HTERT RPE-1 (cell line): ENCODE data around the gene SLC16A13.
"Not testable (repeated sequence)": the region's sequence is repeated elsewhere in the genome, so short reads cannot be mapped to it uniquely, and the experiment has no call there.

Source experiments
- in situ Hi-C: fragments of 300-500 bp; cut with MboI; formaldehyde crosslinking; loops from 4 replicates; pipeline ENCODE4 v1.14.3; 2020; ENCODE audit warnings: low sequenced_read_pairs

SLC16A13 gene

DNA sequence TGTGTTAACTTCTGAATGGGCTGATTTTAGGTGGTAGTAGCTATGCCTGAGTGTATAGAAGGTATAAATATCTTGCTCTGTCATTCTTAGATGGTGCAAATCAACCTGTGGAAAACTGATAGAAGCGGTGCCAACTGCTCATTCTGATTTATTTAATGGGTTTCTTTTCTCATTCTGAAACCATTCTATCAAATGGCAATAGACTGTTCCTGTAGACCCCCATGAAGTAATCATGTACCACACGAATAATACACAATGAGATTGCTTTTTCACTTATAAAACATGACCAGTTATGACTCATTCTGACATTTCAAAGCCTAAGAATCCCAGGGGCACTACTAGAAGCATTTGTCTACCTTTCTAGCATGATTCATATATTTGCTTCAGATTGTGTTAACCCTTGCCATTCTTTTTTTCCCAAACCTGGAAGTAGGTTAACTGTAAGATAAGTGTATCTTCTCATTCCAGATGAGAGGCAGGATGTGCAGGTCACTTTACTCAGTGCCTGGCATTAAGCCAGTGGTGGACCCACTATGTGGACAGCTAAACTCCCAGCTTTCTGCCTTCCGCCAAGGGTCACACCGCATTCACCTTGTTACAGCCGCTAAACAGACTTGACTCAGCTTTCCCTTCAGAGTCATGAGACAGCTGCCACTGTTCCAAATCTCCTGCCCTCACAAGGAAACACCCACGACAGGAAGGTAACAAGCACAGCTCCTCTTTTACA is 24.5 kb downstream of the SLC16A13 start:
- in situ Hi-C loops = no loop called here

DNA sequence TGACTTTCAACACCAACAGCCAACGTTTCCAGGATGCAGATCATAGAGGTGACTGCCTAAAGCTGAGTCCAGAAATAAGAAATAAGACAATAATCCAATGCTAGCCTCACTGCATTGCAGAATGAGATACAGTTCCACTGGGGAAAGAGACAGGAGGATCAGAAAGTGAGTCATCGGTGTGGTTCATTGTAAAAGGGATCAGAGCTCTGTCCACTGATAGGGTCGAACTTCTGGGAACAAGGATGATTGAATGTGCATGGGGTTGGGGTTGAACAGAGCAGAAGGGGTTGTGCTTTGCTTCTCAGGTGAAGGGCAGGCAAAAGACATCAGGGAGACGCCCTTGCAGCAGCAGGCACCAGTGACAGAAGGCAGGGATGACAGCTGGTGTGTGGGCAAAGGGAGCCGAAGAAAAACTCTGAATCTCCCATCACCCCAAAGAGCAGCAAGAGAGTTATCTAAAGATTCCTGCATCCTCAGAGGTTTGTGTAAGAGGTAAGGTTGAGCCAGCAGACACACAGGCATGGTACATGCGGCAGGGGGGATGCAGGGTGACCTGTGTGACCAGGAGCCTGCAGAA is 27.8 kb downstream of the SLC16A13 start:
- in situ Hi-C loops = no loop called here

DNA sequence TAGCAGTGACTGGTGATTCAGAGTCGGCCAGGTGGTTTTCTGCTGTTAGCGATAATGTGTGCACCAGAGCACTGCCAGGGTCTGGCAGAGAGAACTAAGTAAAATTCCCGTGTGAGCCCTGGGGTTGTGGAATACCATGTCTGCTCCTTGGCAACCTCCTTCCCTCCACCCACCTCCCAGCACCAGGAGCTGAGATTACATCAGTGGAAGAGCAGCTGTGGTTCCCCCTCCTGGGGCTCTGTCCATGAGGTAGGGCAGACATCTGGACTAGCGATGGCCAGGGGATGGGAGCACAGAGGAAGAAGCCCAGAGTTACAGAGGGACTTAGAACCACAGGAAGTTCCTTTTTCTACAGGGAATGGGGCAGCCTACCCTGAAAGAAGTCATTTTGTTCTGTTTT is 28.4 kb downstream of the SLC16A13 start:
- in situ Hi-C loops = no loop called here

DNA sequence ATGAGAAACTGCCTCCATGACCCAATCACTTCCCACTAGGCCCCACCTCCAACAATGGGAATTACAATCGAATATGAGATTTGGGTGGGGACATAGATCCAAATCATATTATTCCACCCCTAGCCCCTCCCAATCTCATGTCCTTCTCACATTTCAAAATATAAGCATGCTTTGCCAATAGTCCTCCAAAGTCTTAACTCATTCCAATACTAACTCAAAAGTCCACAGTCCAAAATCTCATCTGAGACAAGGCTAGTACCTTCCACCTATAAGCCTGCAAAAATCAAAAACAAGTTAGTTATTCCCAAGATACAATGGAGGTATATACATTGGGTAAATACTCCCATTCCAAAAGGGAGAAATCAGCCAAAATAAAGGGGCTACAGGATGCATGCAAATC is 31.4 kb downstream of the SLC16A13 start:
- in situ Hi-C loops = no loop called here

DNA sequence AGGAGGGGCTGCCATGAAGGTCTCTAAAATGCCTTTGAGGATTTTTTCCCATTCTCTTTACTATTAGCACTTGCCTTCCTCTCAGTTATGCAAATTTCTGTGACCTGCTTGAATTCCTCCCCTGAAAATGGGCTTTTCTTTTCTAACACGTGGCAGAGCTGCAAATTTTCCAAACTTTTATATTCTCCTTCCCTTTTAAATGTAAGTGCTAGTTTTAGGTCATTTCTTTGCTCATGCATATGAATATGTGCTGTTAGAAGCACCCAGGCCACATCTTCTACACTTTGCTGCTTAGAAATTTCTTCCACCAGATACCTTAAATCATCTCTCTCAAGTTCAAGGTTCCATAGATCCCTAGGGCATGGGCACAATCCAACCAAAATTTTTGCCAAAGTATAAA is 32.5 kb downstream of the SLC16A13 start:
- in situ Hi-C loops = no loop called here

DNA sequence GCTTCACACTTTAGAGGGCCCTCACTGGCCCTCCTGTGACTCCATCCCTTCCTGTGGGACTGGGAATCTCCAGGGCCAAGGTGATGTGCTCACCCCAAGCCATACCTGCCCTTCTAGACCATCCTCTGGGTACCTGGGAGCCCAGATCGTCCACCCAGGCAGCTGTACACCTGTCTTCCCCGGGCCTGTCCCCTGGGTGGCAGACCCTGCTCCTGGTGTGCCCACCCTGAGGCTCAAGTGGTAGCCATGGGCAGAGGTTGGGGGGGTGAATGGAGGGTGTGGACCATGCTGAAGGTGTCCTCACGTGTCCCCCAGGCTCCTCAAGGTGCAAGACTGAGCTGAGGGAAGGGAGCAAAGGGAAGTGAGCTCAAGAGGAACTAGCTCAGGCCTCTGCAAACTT is 34.9 kb downstream of the SLC16A13 start:
- in situ Hi-C loops = no loop called here

DNA sequence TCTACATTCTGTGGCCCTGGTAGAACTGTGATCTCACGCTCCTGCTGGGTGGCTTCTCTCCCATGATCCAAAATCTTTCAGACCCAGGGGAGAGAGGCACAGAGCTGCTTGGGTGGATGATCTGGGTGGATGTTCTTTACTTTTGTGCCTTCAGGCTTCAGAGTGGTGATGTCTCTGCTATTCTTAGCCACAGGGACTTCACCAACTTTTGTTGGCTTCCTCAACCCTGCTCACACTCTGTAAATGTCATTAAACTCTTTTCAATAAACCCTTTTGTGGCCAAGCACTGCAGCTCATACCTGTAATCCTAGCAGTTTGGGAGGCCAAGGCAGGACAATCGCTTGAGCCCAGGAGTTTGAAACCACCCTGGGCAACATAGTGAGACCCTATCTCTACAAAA is 36.6 kb downstream of the SLC16A13 start:
- in situ Hi-C loops = no loop called here

DNA sequence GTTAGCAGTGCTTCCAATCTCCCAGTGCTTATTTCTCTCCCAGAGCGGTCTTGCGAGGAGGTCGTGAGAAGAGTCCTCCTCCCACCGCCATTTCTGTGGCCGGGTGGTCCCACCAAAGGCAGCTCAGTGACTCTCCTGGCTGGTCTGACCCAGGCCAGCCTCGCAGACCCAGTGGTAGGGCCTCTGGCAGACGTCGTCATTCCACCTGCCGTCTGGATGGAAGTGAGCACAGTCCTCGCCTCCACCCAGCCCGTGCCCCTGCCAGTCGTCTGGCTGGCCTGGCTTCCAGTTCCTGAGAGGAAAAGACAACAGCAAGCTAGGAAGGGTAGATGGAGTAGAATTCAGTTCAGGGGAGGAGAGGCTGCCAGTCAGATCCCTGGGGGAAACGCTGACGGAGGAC is 39.1 kb downstream of the SLC16A13 start:
- in situ Hi-C loops = no loop called here

DNA sequence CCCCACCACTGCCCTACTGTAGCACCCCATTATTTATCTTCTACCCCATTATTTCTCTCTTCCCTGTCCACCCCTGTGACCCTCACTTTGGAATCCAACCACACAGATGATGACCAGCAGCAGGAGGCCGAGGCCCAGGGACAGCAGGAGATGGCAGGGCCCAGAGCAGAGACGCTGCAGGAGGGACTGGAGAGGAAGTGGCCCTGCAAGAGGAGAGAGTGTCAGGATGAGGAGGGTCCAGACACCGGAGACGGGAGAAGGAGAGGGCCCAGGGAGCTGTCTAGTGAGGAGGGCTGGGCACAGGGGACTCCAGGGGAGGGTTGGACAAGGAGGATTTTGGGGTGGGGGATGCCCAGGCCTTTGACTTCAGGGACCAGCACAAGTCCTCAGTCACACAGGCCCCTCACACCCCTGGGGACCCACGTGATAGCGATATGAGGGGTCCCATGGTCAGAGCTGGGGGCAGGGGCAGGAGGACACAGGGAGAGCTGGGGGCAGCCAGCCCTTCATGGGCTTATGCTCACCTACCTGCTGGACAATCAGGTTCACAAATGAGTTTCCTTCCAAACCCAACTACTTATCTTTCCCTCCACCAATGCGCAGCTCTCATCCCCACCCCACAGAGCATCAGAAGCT is 42.2 kb downstream of the SLC16A13 start:
- in situ Hi-C loops = no loop called here

DNA sequence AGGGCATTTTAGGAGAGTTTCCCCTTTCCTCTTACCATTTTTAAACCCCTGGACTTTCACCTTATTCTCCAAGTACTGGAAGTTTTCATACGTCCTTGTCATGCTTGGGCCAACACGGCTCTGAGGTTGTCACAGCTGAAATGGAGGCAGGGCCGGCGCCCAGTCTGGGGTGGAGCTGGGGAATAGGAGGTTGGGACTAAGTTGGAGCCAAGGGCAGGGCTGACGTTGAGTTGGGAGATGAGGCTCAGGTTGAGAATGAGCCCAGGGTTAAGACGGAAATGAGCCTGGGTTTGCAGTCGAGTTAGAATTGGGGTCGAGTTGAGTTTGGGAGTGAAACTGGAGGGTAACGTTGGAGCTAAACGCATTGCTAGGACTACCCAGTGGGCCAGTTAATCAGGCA is 42.9 kb downstream of the SLC16A13 start:
- in situ Hi-C loops = no loop called here

DNA sequence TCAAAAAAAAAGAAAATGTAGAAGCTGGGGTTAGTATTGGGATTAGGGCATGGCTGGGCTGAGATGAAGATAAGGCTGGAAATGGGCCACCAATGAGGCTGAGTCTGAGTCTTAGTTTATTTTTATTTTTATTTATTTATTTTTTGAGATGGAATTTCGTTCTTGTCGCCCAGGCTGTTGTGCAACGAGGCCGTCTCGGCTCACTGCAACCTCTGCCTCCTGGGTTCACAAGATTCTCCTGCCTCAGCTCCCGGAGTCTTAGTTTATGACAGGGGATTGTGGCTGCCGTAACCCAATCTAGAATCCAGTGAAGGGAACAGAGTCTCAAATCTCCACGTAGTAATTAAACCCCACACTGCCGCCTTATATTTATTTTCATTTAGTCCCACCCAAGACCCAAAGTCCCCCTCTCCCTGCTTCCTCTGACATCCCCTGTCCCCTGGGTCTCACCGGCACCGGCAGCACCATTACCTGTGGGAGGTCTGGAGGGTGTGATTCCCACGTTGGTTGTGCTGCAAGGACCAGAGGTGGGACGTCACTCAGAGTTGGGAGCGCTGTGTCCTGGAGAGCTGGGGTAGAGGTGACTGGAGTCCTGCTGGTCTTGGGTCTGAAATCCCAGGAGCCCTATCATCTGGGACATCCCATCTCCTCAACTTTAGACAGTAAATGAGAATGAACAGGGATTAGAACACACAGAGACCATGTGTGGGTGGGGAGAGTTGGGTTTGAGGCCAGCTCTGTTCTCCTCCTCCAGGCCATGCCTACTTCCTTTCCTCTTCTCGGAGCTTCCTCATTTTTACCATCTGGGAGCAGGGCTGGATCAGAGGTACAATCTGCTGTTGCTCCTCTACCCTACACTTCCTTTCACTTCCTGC is 44.0 kb downstream of the SLC16A13 start, which contains the start of gene CLEC10A:
Gene CLEC10A, minus strand, starts transcription at position 671 of the 875 bp plus-strand sequence. CDS start 1,439 bp downstream, outside the sequence.
- in situ Hi-C loops = no loop called here

DNA sequence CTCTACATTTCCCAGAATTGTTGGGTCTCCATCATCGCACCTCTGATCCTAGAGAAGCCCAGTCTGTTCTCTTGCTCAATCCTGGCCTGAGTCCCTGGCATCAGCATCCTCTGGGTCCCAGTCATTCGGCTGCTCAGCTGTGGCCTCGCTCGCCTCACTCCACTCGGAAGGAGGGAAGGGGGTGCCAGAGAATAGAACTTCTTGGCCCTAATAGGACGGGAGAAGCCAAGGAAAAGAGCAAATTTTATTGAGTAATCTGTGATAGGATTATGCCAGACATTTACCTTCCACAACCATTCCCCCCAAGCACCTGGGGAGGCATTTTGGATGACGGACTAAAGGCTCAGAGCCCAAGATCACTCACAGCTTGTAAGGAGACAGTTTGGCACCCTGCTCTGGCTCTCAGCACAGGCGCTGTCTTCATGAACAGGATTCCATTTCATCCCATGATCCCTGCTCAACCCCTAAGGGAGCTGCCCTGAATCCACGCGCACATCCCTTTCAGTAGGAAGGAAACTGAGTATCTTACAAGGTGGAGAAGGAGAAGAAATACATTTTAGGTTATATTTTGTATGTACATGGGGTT is 44.7 kb downstream of the SLC16A13 start:
- in situ Hi-C loops = no loop called here

DNA sequence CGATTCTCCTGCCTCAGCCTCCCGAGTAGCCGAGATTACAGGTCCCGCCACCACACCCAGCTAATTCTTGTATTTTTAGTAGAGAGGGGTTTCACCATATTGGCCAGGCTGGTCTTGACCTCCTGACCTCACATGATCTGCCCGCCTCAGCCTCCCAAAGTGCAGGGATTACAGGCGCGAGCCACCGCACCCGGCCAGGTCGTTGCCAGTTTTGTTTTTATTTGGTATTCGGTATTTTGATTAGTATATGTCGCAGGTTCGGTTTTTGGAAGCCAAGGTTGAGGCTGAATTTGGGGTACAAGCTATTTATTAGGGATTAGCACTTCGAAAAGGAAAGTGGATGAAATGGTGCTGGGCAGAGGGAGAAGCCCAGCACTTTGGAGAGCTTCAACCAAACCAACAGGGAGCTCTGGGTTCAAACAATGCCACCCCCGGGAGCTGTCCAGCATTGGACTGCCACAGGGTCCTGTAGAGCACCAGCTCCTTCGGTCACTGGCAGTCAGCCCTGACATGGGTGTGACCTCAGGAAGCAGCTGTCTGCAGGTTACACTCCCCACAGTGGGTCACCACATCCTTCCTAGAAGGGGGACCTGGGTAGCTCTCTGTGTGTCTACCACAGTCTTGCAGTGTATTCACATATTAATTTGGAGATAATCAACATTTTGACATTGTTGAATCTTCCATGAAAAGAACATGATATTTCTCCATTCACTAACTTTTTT is 45.7 kb downstream of the SLC16A13 start:
- in situ Hi-C loops = no loop called here

DNA sequence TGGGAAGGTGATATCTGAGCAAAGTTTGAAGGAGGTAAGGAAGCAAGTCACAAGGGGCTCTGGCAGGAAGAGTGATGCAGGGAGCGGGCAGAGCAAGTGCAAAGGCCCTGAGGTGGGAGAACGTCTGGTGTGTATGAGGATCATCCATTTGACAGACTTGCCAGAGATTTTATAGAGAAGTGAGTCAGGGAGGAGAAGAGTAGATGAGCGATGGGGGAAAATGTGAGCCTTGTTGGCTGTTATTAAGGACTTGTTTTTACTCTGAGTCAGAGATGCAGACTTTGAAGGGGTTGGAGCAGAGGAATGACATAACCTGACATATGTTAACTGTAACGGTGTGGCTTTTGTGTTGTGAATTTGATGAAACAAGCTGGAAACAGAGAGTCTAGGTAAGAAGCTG is 47.8 kb downstream of the SLC16A13 start:
- in situ Hi-C loops = no loop called here

DNA sequence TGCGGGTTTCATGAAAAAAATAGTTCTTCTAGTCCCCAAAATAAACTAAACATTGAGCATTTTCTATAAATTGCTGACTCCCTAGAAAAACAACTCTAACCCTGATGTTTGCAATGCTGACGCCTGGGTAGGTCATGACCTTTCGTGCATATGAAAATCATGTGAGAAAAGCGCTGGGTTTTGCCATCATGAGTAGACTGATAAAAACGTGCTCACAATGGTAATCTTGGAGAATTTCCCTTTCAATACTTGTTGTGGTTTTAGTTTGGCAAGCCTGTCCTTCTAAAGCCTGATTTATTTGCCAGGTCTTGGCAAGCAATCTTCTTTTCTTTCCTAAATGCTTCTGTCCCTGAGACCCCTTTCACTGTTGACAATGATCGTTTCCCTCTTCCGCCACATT is 48.3 kb downstream of the SLC16A13 start:
- in situ Hi-C loops = no loop called here

DNA sequence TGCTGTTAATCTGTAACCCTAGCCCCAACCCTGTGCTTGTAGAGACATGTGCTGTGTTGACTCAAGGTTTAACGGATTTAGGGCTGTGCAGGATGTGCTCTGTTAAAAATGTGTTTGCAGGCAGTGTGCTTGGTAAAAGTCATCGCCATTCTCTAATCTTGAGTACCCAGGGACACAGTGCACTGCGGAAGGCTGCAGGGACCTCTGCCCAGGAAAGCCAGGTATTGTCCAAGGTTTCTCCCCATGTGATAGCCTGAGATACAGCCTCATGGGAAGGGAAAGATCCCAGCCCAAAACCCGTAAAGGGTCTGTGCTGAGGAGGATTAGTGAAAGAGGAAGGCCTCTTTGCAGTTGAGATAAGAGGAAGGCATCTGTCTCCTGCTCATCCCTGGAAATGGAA is 52.6 kb downstream of the SLC16A13 start:
- in situ Hi-C loops = not testable (repeated sequence)

DNA sequence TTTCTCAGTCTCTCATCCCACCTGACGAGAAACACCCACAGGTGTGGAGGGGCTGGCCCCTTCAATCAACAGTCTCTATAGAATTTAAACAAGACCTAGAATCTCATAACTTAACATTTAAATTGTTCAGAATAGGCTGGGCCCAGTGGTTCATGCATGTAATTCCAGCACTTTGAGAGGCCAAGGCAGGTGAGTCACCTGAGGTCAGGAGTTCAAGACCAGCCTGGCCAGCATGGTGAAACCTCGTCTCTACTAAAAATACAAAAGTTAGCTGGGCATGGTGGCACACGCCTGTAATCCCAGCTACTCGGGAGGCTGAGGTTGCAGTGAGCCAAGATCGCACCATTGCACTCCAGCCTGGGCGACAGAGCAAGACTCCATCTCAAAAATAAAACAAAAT is 53.8 kb downstream of the SLC16A13 start:
- in situ Hi-C loops = not testable (repeated sequence)
